Esophagus (tissue), 2 donors: Measurements from ENCODE around the gene BCKDHB. TPM values are rescaled to one million over a fixed set of nuclear protein-coding genes. Genes with fewer than 3 reads are reported as not detected.
A peak's percentile ranks its signal among the peaks of the same experiment; 100 is the strongest.

Experiments
- H3K27ac ChIP-seq, 2 donors: one replicate each; pipeline ENCODE4 v1.5.1; 2013; ENCODE audit warnings: low read depth in 2 of 2, mild to moderate bottlenecking in 2 of 2, inconsistent platforms in 1 of 2, low read length in 1 of 2, moderate library complexity in 1 of 2
- H3K27me3 ChIP-seq, 2 donors: one replicate each; pipeline ENCODE4 v1.6.1; 2013; ENCODE audit warnings: low read length in 2 of 2, control low read depth in 1 of 2, mild to moderate bottlenecking in 1 of 2; ENCODE audit not compliant: insufficient read depth in 2 of 2, control insufficient read depth in 1 of 2
- H3K36me3 ChIP-seq, 2 donors: one replicate each; pipeline ENCODE4 v1.6.1; 2013; ENCODE audit warnings: low read length in 1 of 2; ENCODE audit not compliant: control insufficient read depth in 2 of 2, insufficient read depth in 2 of 2
- H3K4me1 ChIP-seq, 2 donors: one replicate each; pipeline ENCODE4 v1.6.1; 2013; ENCODE audit warnings: low read length in 1 of 2; ENCODE audit not compliant: control insufficient read depth in 2 of 2, insufficient read depth in 2 of 2
- H3K4me3 ChIP-seq, 2 donors: one replicate each; pipeline ENCODE4 v1.5.1; 2013; ENCODE audit warnings: low read length in 2 of 2, mild to moderate bottlenecking in 2 of 2, low read depth in 1 of 2, moderate library complexity in 1 of 2
- H3K9me3 ChIP-seq, 2 donors: one replicate each; pipeline ENCODE4 v1.6.1; 2013; ENCODE audit warnings: mild to moderate bottlenecking in 2 of 2, low read depth in 1 of 2, low read length in 1 of 2, moderate library complexity in 1 of 2; ENCODE audit not compliant: control insufficient read depth in 2 of 2, insufficient read depth in 1 of 2
- WGBS, 2 donors: extraction: QIAGEN DNeasy Blood & Tissue Kit; methylation state at CpG; one replicate each; pipeline ENCODE4 v1.1.7; 2013; 5-methylcytosine and 5-hydroxymethylcytosine counted together
- polyA plus RNA-seq, 2 donors: library from polyadenylated mRNA; stranded (reverse); fragments of 200-250 nt; gene quantifications; one replicate each; pipeline ENCODE4 v1.2.3, GENCODE V29; 2013
- donor health status: healthy with polysubstance abuse.
- donor health status: Bipolar disorder and iron deficiency.

The BCKDHB gene
- polyA plus RNA-seq, 2 donors: 3.4 to 6.9 TPM

GRCh38 chr6:80186082-80186481 is 79.6 kb downstream of the BCKDHB start:
- 51 to 74% methylated on average over 7 of the region's 7 CpGs for WGBS, 2 donors
- Histone ChIP-seq H3K4me1 (peaks cover 0 to 4% of the 10 kb centered on the region in 2 donors), H3K27me3 (no peaks in the 10 kb centered on the region), H3K4me3 (no peak overlapping the region), H3K9me3 (no peaks in the 10 kb centered on the region), H3K36me3 (no peaks in the 10 kb centered on the region), H3K27ac (peak overlapping the region in 1 of 2 donors; percentile 21)

DNA sequence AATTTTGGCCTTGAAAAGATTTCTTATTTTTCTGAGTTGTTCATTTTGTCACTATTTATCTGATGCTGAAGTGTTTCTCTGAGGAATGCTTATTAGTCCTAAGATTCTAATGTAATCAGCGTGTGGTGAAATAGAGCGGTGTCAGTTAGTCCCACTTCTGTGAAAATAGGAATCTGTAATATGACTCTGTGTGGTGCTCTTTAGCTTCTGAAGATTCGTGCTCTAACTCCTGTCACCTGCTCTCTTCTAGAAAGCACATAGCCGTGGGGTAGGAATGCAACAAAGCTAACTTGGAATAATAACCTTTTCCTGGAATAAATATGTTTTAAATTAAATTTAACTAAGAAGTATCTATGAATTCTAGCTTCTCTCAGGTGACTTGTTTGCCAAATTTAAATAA is 90.4 kb downstream of the BCKDHB start:
- 75 to 79% methylated on average over 4 of the region's 4 CpGs for WGBS, 2 donors

DNA sequence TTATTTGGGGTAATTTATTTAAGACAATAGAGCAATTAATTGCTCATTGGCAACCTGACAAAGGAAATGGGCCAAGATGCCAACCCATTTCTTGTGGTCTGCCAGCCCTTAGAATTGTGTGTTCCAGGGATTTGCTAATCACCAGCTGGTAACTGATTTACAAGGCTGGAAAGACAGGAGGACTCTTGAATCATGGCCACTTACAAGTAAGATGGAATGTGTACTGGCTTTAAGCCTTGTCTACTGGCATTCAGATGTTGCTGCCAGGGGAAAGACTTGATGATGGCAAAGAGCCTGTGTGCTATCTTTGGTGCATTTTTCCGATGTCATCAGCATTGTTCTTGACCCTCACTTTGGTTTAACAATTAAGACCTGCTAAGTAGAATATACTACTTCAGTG is 91.0 kb downstream of the BCKDHB start:
- H3K27ac ChIP-seq: no peak overlapping the region
- H3K27me3 ChIP-seq: no peaks in the 10 kb centered on the region
- no peak overlapping the region for H3K4me3 ChIP-seq
- 34 to 79% methylated on average over 1 of the region's 1 CpG for WGBS, 2 donors
- no peaks in the 10 kb centered on the region for H3K36me3 ChIP-seq
- no peaks in the 10 kb centered on the region for H3K9me3 ChIP-seq
- no peaks in the 10 kb centered on the region for H3K4me1 ChIP-seq

More for the DNA sequence above, 90.4 kb downstream of the BCKDHB start:
- Histone ChIP-seq H3K36me3 (no peaks in the 10 kb centered on the region), H3K9me3 (no peaks in the 10 kb centered on the region), H3K27me3 (no peaks in the 10 kb centered on the region), H3K27ac (no peak overlapping the region), H3K4me3 (no peak overlapping the region), H3K4me1 (no peaks in the 10 kb centered on the region)

DNA sequence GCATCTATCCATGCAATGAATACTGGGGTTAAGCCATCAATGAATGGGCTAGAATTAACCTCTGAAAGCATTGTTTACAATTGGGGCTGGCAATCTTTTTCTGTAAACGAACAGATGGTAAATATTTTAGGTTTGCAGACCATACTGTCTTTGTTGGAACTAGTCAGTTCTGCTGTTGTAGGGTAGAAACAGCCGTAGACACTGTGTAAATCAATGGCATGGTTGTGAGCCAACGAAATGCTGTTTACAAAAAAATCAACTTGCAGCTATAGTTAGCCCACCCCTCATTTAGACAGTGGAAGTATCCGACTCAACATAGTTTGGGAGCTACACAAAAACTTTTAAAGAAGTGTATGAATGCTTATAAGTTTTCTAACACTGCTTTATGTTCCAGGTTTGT is 91.5 kb downstream of the BCKDHB start:
- Histone ChIP-seq H3K27me3 (no peaks in the 10 kb centered on the region), H3K4me1 (no peaks in the 10 kb centered on the region), H3K27ac (no peak overlapping the region), H3K4me3 (no peak overlapping the region), H3K9me3 (no peaks in the 10 kb centered on the region), H3K36me3 (no peaks in the 10 kb centered on the region)
- 76 to 80% methylated on average over 4 of the region's 4 CpGs for WGBS, 2 donors

GRCh38 chr6:80203283-80203682 is 96.8 kb downstream of the BCKDHB start:
- H3K27ac ChIP-seq: no peak overlapping the region
- H3K36me3 ChIP-seq: no peaks in the 10 kb centered on the region
- H3K4me1 ChIP-seq: no peaks in the 10 kb centered on the region
- H3K4me3 ChIP-seq: no peak overlapping the region
- H3K27me3 ChIP-seq: no peaks in the 10 kb centered on the region
- no peaks in the 10 kb centered on the region for H3K9me3 ChIP-seq
- WGBS, 2 donors: 81 to 83% methylated on average over 1 of the region's 1 CpG

DNA sequence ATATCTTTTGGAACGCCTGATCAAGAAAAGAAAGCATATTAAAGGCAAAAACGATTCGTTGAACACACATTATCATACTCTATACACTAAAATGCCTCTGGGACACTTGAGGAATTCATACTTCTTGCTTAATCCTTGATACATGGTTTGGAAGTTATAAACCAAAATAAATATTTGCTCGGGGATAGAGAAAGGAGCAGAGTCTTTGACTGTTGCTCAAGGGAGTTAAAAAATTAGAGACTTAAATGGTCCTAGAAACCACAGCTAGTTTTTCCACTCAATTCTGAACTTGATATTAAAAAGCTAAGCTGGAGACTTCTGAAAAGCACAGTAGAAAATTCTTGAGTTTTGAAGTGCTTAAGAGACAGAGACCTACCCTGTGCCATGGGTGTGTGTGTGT is 98.9 kb downstream of the BCKDHB start:
- Histone ChIP-seq H3K27me3 (no peaks in the 10 kb centered on the region), H3K4me1 (no peaks in the 10 kb centered on the region), H3K36me3 (no peaks in the 10 kb centered on the region), H3K4me3 (no peak overlapping the region), H3K27ac (no peak overlapping the region), H3K9me3 (no peaks in the 10 kb centered on the region)
- 73 to 87% methylated on average over 4 of the region's 4 CpGs for WGBS, 2 donors

DNA sequence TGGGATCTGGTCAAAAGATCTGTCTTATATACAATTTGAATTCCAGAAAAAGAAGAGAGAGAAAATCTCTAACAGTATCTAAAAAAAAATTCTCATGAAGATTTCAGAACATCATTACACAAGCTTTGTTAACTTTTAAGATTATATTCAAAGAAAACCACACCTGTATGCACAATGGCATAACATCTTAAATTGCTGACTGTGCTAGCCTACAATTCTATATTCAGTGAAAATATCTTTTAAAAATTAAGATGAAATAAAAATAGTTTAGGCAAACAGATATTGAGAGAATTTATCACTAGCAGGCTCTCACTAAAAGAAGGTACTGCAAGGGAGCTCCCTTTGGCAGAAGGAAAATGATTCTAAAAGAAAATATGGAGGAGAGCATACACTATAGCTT is 100.3 kb downstream of the BCKDHB start:
- Histone ChIP-seq H3K4me3 (no peak overlapping the region), H3K4me1 (no peaks in the 10 kb centered on the region), H3K9me3 (no peaks in the 10 kb centered on the region), H3K27me3 (no peaks in the 10 kb centered on the region), H3K36me3 (no peaks in the 10 kb centered on the region), H3K27ac (no peak overlapping the region)

- Histone ChIP-seq H3K27me3 (no peaks in the 10 kb centered on the region), H3K27ac (no peak overlapping the region), H3K36me3 (no peaks in the 10 kb centered on the region), H3K4me3 (no peak overlapping the region), H3K4me1 (no peaks in the 10 kb centered on the region), H3K9me3 (no peaks in the 10 kb centered on the region)
- WGBS, 2 donors: 75 to 86% methylated on average over 1 of the region's 1 CpG
These were observed 103.0 kb downstream of the BCKDHB start for GRCh38 chr6:80209430-80209829.

- Histone ChIP-seq H3K9me3 (no peaks in the 10 kb centered on the region), H3K4me3 (no peak overlapping the region), H3K27me3 (no peaks in the 10 kb centered on the region), H3K36me3 (no peaks in the 10 kb centered on the region), H3K4me1 (no peaks in the 10 kb centered on the region), H3K27ac (no peak overlapping the region)
- 46 to 68% methylated on average over 3 of the region's 3 CpGs for WGBS, 2 donors
These were observed 104.1 kb downstream of the BCKDHB start for GRCh38 chr6:80210618-80211017.

GRCh38 chr6:80211286-80211685 is 104.8 kb downstream of the BCKDHB start:
- Histone ChIP-seq H3K4me3 (no peak overlapping the region), H3K27me3 (no peaks in the 10 kb centered on the region), H3K4me1 (no peaks in the 10 kb centered on the region), H3K9me3 (no peaks in the 10 kb centered on the region), H3K36me3 (no peaks in the 10 kb centered on the region), H3K27ac (no peak overlapping the region)
- WGBS, 2 donors: 92 to 94% methylated on average over 3 of the region's 3 CpGs
